Measurements from ENCODE around the gene GPR107.

Gene GPR107

DNA sequence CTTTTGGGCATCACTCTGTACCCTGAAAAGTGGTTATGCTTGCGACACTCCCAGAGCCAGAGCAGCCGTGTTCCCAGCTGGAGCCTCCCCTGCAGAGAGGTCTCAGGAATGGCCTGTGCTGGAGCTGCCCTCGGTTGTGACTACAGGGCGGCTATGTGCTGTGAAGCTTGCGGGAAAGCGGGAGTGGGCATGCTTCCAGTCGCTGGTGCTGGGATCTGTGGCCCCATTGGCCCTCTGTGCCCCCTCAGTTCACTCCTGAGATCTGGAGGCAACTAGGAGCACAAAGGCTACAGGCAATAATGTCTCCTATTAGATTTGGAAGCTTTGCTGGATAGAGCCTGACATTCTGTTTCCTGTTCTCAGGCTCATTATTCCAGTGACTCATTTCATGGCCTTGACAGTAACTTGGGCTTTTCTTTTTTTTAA lies 56.9 kb downstream of the GPR107 start:
- Histone ChIP-seq H3K36me3 (peaks cover 25% of the 10 kb centered on the region), H3K4me3 (ENCODE audit: low read depth, low read length) (no peak overlapping the region), H3K27me3 (ENCODE audit: insufficient read depth, low read depth, severe bottlenecking) (no peaks in the 10 kb centered on the region), H3K27ac (peak overlapping the region; percentile 35), H3K9me3 (ENCODE audit: severe bottlenecking) (no peaks in the 10 kb centered on the region)
- TF ChIP-seq, protein P1, sequence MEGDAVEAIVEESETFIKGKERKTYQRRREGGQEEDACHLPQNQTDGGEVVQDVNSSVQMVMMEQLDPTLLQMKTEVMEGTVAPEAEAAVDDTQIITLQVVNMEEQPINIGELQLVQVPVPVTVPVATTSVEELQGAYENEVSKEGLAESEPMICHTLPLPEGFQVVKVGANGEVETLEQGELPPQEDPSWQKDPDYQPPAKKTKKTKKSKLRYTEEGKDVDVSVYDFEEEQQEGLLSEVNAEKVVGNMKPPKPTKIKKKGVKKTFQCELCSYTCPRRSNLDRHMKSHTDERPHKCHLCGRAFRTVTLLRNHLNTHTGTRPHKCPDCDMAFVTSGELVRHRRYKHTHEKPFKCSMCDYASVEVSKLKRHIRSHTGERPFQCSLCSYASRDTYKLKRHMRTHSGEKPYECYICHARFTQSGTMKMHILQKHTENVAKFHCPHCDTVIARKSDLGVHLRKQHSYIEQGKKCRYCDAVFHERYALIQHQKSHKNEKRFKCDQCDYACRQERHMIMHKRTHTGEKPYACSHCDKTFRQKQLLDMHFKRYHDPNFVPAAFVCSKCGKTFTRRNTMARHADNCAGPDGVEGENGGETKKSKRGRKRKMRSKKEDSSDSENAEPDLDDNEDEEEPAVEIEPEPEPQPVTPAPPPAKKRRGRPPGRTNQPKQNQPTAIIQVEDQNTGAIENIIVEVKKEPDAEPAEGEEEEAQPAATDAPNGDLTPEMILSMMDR (IDR thresholded peaks at IDR 0.05; ENCODE audit: low read depth, low read length): no peak
- no peak for DNase-seq

DNA sequence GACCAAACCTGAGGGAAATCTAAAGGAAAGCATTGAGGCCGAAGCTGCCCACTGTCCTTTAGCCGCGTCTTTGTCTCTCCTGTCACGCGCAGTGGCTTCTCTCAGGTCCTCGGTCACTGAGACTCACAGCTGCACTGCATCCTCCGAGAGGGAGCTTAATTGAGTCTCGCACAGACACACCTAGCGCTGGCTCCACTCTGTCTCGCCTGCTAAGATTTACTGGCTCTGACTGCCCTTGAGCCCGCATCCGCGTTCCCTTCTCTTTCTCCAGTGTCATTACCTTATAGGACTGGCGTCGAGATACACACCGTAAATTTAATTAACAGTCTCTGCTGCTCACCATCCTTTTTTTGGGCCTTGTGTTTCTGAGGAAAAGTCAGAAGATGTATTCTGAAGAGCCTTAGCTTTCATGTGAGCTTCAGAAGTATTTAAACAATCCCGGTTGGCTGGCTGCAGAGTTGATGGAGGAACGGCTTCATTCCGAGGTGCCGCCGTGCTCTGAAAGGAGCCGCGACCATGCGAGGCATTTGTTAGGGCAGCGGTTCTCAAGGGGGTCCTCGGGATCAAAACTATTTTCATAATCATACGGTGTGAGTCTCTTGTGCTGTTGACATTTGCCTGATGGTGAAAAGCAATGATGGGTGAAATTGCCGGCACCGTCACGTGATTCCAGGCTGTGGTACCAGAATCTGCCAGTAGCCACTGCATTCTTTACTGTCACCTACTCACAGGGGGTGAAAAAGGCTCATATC lies 58.3 kb downstream of the GPR107 start:
- Histone ChIP-seq H3K36me3 (peaks cover 20% of the 10 kb centered on the region), H3K9me3 (ENCODE audit: severe bottlenecking) (no peaks in the 10 kb centered on the region), H3K27ac (peak overlapping the region; percentile 72), H3K4me3 (ENCODE audit: low read depth, low read length) (no peak overlapping the region), H3K27me3 (ENCODE audit: insufficient read depth, low read depth, severe bottlenecking) (no peaks in the 10 kb centered on the region)
- DNase-seq: peak; percentile 83
- TF ChIP-seq, protein P1 (IDR thresholded peaks at IDR 0.05; ENCODE audit: low read depth, low read length): no peak

DNA sequence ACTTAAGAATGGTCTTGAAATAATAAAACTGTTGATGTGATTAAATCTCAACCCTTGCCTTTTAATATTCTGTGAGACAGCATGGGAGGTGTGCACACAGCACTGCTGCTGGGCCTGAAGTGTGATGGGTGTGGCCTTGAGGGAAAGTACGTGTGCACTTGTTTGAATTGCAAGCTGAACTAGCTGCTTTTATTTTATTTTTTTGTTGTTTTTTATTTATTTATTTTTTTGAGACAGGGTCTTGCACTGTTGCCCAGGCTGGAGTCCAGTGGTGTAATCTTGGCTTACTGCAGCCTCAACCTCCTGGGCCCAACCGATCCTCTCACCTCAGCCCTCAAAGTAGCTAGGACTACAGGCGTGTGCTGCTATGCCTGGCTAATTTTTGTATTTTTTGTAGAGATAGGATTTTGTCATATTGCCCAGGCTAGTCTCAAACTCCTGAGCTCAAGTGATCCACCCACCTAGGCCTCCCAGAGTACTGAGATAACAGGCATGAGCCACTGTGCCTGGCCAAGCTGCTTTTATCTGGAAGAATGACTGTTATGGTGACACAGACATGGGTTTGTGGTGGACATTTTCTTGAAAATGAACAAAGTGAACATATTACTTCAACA lies 58.9 kb downstream of the GPR107 start:
- TF ChIP-seq, protein P1 (IDR thresholded peaks at IDR 0.05; ENCODE audit: low read depth, low read length): no peak
- no peak for DNase-seq
- Histone ChIP-seq H3K27ac (peak overlapping the region; percentile 72), H3K27me3 (ENCODE audit: insufficient read depth, low read depth, severe bottlenecking) (no peaks in the 10 kb centered on the region), H3K4me3 (ENCODE audit: low read depth, low read length) (no peak overlapping the region), H3K36me3 (peaks cover 17% of the 10 kb centered on the region), H3K9me3 (ENCODE audit: severe bottlenecking) (no peaks in the 10 kb centered on the region)

DNA sequence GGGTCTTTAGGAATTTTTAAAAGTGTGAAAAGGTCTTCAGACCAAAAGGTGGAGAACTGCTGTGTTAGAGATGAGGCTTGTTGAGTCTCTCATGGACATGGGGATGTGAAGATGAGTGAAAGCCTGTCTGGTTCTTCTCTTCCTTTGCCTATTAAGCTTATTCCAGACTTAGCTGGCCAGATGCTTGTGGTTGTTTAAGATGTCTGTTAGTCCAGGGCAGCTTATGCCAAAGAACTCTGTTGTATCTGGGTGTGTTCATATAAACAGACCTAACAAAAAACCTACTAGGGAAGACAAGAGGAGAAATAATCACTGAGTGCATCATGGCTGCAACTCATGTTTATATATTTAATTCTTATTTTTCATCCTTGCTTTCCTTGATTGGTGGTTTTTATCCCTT lies 61.0 kb downstream of the GPR107 start:
- TF ChIP-seq, protein P1 (IDR thresholded peaks at IDR 0.05; ENCODE audit: low read depth, low read length): no peak
- no peak for DNase-seq
- H3K4me3 ChIP-seq (ENCODE audit: low read depth, low read length): no peak overlapping the region
- no peaks in the 10 kb centered on the region for H3K27me3 ChIP-seq (ENCODE audit: insufficient read depth, low read depth, severe bottlenecking)
- peak overlapping the region; percentile 26; the same call in 1 of the 2 replicates for H3K27ac ChIP-seq
- H3K9me3 ChIP-seq (ENCODE audit: severe bottlenecking): no peaks in the 10 kb centered on the region
- H3K36me3 ChIP-seq: peaks cover 8% of the 10 kb centered on the region

DNA sequence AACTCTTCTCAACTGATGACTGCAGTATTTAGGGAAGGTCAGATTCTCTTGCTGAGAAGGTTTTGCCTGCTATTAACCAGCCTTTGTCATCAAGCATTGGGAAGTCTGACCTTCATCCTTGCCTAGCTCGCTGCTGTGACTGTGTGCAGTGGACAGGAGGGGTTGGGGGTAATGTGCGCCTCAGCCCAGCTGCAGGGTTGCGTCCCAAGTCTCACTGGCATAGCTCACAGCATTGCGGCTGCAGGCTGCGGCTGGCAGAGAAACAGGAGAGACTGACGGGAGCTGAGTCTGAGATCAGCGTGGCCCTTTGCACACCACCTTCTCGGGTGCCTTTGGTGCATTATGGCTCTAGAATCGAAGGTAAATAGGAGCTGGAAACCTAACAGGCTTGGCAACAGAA lies 62.6 kb downstream of the GPR107 start:
- Histone ChIP-seq H3K27ac (peak overlapping the region; percentile 86), H3K36me3 (peaks cover 6% of the 10 kb centered on the region), H3K4me3 (ENCODE audit: low read depth, low read length) (no peak overlapping the region), H3K27me3 (ENCODE audit: insufficient read depth, low read depth, severe bottlenecking) (no peaks in the 10 kb centered on the region), H3K9me3 (ENCODE audit: severe bottlenecking) (no peaks in the 10 kb centered on the region)
- DNase-seq: no peak
- TF ChIP-seq, protein P1 (IDR thresholded peaks at IDR 0.05; ENCODE audit: low read depth, low read length): no peak
